HG03439 (cell line): ENCODE data around the gene GTF2F2.
"Not testable (repeated sequence)": the region's sequence is repeated elsewhere in the genome, so short reads cannot be mapped to it uniquely, and the experiment has no call there.

ENCODE experiments used
- ATAC-seq: cut with Tn5 transposase; IDR thresholded peaks from one replicate; pipeline ENCODE4 v1.9.1; 2021; ENCODE audit warnings: mild to moderate bottlenecking, moderate library complexity; ENCODE audit not compliant: unreplicated experiment

GTF2F2 gene

DNA sequence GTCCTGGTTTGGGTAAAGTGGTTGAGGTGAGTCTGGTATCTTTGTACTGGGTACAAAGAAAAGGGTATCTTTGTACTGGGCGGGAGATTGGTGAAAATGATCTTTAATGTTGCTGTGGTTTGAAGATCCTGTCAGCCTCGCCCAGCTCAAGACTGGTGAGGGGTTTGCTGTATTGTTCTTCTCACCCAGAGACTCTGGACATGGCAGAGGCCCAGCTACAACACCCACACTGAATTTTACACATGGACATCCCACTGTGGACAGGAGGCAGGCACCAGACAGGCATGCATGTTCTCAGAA lies 177.8 kb downstream of the GTF2F2 start:
- no peak for ATAC-seq

DNA sequence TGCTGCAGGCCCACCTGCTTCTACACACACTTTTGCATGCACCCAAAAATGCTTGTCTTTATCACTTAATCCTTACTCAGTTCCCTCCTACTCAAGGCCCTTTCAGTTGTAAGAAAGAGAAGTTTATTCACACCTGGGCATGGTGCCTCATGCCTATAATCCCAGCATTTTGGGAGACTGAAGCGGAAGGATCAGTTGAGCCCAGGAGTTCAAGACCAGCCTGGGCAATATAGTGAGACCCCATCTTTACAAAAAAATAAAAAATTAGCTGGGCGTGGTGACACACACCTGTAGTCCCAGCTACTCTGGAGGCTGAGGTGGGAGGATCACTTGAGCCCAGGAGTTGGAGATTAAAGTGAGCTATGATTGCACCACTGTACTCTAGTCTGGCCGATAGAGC lies 178.2 kb downstream of the GTF2F2 start:
- not testable (repeated sequence) for ATAC-seq

DNA sequence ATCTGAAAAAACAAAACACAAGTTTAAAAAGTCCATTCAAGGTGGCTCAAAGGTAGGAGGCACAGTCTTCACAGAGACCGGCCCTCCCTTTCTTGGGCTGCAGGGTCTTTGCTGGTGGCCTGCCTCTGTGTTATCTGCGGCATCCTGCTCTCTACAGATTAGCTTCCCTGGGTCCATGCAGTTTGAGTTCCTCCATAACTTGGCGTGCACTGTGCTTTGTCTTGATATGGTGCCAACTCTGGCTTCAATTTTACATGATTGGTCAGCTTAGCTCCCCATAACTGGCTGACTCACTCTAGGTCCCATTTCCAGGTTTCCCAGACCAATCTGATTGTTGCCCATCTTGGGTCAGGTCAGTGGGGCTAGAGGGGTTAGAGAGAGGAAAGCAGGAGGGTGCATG lies 178.9 kb downstream of the GTF2F2 start:
- ATAC-seq, result no peak

DNA sequence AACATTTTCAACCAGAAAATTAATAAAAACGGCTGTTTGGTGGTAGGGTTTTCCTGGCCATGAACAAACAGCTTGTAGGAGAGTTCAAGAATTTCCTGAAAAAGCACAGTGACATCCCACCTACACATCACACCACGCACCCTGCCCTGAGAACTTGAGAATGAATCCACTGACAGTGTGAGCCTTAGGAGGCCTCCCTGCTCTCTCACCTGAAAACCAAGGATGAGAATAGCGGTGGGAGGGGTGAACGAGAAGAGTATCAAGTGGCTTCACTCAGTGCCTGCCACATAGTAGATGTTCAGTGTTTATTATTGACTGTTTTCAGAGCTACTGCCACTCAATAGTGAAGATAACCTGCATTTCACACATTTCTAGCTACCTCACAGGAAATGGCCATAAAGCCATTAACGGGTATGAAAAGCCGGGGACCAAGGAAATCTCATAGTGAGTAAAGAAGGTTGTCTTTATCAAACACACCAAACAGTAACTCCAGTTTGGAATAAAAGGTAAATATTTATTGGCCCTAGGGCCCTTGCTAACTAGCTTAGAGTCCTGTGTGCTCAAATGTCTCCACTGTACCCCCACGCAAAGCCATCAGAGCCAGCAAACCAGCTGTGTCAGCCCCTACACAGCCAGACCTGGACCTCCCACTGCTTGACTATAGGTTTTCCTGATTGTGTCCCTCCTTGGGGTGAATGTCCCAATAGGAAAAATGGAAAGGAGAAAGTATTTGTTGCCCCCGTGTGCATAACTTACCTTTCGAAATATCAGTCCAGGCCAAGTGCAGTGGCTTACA lies 180.1 kb downstream of the GTF2F2 start:
- ATAC-seq, result no peak

DNA sequence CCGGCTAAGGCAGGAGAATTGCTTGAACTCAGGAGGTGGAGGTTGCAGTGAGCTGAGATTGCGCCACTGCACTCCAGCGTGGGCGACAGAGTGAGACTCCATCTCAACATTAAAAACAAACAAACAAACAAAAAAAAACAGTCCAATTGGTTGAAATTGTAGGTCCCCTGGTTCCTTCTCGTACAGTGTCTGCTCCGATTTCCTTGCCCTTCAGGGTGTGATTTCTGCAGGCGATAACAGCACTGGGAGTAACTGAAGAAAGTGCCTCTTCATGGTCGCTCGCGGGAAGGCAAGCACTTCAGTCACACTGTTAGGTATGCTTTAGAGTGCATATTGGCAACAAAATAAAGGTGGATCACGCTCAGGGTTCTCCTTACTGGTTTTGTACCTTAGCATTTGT lies 181.0 kb downstream of the GTF2F2 start:
- no peak for ATAC-seq

DNA sequence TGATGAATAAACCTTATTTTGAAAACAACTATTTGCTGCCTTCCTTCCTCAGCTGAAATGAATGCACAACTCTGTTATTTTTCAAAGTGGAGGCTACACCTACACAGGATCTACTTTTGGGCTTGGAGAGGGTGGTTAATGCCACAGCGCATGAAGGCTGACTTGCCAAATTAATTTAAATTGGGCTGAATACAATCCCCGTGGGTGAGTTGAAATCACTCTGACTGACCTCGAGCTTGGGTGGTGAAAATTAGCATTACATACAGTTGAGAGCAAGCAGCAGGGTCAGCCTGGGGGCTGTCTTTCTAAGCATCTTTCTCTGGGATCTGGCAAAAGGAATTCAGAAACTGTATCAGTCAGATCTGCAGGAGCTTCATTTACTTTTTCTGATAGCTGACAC lies 182.2 kb downstream of the GTF2F2 start:
- no peak for ATAC-seq

DNA sequence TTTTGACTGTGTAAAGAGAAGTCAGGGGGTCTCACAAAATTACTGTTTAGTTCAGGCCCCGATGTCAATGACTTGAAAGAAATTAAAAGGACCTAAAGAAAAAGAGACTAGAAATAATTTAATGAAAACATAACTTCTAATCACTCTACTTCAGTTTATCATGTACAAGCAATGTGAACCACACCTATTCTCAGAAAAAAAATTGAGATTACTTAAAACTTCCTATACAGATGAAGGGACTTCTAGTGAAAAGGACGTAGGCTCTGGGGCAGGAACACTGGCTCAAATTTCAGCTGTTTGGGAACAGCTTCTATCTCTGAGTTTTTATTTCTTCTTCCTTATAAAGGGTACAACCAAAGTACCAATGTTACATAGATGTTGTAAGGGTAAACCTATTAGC lies 182.7 kb downstream of the GTF2F2 start:
- no peak for ATAC-seq

DNA sequence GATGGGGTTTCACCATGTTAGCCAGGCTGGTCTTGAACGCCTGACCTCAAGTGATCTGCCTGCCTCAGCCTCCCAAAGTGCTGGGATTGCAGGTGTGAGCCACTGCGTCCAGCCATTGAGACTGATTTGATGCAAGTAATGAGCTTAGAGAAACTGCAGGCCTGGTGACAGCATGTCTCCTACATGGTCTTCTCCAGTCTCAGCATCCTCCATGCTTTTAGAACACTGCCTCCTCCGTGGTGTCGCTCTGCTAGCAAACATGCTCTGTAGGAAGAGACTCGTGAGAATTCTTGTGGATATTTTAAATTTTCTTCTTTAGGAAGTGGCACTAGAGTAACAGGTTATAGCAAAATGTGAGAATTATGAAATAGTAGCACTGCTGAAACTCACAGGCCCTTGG lies 183.6 kb downstream of the GTF2F2 start:
- ATAC-seq, result no peak

DNA sequence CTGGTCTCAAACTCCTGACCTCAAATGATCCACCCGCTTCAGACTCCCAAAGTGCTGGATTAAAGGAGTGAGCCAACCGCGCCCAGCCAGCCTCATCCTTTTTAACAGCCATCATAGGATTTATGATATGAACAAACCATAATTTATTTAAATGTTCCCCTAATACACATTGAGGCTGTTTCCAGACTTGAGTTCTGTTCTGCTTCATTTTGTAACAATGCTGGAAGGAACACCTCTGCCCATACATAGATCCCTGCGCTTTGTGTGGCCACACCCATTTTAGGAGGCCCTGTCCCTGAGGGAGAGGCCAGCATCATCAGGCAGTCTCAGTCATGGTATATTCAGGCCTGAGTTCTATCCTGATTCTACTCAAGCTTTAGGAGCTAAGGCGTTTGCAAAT lies 184.8 kb downstream of the GTF2F2 start:
- no peak for ATAC-seq

DNA sequence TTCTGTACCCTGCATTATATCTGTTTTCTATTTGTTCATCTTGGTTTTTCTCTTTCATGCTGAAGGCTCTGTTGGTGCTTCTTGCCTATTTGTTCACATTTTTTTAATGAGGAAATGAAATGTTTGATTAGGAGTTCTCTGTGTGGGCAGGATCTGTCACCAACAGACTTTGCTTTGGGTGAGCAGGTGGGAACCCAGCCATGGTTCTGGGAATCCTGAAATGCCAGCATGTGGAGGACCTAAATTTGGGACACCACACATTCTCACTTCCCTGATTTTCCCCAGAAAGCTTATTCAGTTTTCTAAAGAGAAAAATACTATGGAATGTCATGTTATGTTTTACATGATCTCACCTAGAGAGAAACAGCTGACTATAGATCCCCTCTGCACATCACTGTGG lies 186.7 kb downstream of the GTF2F2 start:
- no peak for ATAC-seq

DNA sequence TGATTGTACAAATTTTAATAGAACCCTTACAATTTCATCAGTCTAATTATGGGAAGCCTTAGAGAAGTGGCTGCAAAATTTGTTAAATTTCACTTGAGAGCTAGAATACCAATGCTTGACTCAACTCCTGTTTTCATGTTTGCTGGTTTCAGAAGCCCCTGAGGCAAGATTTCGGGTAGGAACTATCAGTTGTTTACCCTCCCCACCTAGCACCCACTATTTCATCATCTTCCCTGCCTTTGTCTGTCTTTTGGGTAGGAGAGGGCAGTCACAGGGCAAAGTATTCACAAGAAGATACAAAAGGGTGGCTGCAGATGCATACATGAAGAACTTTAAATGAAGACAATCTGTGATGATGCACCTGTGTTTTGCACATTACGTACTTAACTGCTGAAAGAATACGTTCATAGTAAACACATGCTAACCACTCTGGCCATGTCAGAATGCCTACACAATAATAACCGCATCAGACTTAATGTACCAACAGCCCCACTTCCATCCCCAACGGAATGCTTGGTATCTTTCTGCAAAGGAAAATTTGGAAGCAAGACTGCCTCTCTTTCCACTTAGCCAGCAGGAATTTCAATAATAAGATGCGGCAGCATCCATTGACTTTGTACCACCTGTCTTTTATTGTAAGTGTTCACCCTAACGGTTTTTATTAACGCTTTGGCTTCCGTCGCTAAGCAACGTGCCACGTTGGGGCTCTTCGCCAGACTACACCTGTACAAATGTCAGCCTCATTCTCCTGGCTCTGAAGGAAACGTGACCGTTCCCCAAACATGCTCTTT lies 190.2 kb downstream of the GTF2F2 start:
- ATAC-seq, result no peak

DNA sequence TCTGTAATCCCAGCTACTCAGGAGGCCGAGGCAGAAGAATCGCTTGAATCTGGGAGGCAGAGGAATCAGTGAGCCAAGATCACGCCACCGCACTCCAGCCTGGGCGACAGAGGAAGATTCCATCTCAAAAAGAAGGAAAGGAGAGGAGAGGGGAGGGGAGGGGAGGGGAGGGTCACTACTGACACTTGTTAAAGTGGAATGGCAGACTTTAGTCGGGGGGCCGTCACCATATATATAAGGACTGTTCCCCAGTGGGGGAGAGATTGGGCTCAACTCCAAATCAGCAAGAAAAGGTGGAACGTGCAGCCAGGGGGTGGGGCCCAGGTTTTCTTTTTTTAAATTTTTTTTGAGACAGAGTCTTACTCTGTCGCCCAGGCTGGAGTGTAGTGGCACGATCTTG lies 194.5 kb downstream of the GTF2F2 start:
- ATAC-seq, result no peak

DNA sequence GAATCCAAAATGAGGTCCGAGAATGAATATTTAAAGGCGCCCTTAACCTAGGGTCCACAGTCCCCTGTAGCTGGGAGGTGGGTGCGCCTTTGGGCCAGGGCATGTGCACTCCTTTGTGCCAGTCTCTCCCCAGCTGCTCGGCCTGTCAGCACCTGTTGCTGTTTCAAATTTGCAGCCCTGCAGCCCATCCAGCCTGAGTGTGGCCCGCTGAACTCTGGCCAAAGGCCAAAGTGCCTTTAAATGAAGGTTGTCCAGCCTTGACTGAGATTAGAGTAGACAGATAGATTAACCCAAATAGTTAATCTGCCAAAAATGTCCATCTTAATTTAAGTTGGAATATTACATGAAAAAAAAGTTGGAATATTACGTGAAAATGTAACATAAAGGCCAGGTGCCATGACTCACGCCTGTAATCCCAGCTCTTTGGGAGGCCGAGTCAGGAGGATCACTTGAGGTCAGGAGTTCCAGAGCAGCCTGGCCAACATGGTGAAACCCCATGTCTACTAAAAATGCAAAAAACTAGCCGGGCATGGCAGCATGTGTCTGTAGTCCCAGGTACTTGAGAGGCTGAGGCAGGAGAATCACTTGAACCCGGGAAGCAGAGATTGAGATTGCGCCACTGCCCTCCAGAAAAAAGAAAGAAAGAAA lies 195.3 kb downstream of the GTF2F2 start:
- ATAC-seq, result no peak

DNA sequence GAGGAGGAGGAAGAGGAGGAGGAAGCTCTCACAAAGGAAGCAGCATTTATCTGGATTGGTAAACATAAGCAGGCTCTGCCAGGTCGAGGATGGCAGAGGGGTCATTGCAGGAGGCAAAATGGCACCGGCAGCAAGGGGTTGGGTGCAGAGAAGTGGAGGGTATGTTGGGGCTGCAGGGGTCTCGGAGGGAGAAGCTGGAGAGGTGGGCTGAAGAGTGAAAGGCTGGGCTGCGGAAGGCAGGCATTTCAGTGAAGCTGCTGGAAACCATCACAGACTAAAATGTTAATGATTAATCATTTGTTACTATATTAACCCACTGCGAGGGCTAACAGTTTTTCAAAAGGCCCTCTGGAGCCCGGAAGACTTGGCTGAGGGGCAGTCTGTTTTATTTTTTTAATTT lies 196.0 kb downstream of the GTF2F2 start:
- ATAC-seq, result no peak

DNA sequence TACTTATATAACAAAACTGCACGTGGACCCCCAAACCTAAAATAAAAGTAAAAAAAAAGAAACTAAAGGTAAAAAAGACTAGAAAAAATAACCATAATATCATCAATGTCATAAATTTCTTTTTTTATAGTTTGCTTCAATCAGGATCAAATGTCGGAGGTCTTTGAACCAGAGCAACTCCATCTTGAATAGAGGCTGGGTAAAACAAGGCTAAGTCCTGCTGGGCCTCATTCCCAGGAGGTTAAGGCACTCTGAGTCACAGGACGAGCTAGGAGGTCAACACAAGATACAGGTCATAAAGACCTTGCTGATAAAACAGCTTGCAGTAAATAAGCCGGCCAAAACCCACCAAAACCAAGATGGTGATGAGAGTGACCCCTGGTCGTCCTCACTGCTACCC lies 196.7 kb downstream of the GTF2F2 start:
- no peak for ATAC-seq

DNA sequence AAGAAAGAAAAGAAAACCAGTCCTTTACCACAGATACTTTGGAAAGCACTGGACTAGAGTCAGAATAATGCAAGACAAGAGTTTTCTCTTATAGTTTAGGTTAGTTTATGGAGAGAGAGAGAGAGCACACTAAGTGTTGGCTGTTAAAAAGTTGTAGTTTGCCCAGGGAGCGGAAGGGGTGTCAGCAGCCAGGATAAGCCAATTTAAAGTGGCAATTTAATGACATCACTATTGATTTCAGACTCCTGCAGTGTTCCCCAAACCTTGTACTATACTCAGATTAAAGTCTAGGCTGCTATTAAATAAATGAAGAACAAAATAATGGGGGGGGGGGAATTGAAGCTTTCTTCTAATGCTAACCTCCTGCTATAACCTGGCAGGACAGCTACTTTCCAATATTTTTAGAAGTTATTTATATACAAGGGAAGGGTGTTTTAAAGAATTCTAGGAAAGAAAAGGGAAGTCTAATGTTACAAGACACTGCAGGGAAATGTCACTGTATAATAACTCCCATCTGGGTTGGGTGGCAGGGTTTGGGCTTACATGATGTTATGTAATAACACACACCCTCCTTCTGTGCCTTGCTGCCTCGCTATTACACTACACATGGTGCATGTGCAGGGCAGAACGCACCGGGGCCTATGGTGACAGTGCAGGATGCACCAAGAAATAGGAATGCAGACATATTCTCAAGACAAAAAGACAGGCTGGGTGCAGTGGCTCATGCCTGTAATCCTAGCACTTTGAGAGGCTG lies 200.7 kb downstream of the GTF2F2 start:
- ATAC-seq, result no peak

DNA sequence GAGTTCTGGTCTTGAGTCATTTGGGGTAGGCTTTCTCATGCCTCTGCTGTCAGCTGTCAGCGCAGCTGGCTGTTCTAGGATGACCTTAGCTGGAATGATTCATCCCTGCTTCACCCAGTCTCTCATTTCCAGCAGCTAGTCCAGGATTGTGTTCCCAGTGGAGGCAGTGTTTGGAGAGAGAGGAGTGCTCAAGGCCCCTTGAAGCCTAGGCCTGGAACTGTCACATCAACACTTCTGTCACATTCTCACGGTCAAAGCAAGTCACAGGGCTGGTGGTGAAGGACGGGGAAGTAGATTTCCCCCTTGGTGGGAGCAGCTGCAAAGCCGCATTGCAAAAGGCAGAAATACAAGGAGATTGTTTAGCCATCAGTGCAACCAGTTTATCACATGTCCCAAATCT lies 205.5 kb downstream of the GTF2F2 start:
- no peak for ATAC-seq

DNA sequence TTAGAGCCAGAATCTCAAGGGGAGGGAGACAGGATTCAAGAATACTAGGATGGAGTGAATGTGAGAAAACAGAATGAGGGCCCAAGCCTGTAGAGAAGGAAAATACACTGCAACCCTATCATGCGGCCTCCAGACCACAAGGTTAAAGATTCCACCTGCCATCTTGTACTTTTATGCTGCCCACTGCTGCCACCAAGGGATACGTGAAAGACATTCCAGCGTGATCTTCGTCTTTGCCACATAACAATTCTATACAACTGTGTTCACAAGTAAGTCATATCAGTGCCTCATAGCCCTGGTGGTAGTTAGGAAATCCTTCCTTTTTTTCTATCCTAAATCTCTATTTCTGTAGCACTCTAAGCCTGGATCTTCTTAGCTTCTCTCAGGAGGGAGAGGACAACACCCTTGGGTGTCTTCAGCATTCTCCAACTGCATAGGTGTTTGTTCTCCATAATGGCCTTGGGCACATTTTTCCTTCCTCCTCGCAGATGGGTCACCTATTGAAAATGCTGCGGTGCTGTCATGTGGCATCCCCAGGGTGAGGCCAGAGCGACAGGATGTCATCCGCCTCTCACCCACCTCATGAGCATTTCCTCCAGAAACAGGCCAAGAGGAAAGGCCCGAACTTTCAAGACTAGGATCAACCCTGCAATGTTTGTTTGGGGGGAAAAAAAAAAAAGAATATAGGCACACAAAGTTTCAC lies 207.1 kb downstream of the GTF2F2 start:
- no peak for ATAC-seq

DNA sequence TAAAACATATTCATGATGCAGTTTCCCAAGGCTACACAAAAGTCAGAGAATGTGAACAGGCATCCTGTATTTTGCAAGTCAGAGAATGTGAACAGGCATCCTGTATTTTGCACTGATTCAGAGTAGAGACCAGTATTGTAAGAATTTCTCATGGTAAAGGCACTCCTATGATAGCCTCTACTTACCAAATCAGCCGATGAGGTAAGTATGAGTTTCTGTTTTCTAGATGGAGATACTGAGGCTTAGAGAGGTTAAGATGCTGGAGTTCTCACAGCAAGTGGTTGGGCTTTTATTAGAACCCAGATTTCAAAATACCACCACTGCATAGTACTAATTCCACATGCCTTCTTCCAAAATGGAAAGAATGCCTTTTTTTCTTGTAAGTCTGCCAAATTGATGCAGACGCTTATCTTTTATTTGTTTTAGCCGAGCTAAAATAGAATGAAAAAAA lies 208.4 kb downstream of the GTF2F2 start:
- ATAC-seq, result no peak

DNA sequence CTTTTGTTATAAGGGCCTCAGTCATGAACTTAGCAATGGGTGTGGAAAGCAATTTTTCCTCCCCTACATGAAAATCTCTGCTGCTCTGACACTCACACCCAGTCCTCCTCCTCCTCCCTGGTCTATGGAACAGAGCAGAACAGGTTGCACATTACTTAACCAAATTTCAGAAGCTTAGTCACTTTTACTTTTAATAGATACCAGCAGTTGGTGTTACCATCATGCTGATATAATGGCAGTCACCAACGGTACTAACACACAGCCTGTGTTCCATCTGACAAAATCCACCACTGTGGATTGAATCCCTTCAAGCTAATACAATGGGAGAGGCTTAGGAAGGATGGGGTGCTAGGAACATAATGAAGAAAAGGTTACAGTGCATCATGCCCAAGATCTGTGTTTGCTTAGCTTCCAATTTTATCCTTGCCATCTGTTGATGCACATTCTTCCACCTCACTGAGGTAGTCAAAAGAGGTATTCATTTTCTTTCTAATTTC lies 210.9 kb downstream of the GTF2F2 start:
- ATAC-seq, result no peak

DNA sequence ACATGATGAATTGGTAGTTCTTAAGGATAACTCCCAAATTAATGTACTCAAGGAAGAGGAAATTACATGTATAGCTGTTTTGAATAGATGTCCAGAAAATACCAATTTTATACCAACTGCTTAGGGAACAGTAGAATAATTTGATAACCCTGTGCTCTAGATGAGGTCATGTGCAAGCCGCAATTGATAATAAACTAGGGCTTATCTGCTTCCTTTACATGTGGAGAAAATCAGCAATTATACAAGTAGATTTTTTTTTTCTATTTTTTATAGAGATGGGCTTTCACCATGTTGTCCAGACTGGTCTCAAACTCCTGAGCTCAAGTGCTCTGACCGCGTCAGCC lies 211.4 kb downstream of the GTF2F2 start:
- no peak for ATAC-seq
